OCI-LY1 (cell line): ENCODE measurements around the gene KCNMA1.

Experiments used
- CTCF ChIP-seq: fragments of 200-600 bp; sonication (generic), shearing (Covaris generic); IDR thresholded peaks from 2 replicates; pipeline ENCODE4 v1.5.1; 2017; ENCODE audit warnings: mild to moderate bottlenecking, antibody characterized with exemption, low read length, moderate library complexity, mixed read lengths
- EZH2 ChIP-seq: fragments of 200-600 bp; sonication (generic), shearing (Covaris generic); IDR thresholded peaks from 2 replicates; pipeline ENCODE4 v1.8.0; 2017; ENCODE audit warnings: borderline replicate concordance, mixed run types, mild to moderate bottlenecking, antibody characterized with exemption, low read length, moderate library complexity, mixed read lengths

DNA sequence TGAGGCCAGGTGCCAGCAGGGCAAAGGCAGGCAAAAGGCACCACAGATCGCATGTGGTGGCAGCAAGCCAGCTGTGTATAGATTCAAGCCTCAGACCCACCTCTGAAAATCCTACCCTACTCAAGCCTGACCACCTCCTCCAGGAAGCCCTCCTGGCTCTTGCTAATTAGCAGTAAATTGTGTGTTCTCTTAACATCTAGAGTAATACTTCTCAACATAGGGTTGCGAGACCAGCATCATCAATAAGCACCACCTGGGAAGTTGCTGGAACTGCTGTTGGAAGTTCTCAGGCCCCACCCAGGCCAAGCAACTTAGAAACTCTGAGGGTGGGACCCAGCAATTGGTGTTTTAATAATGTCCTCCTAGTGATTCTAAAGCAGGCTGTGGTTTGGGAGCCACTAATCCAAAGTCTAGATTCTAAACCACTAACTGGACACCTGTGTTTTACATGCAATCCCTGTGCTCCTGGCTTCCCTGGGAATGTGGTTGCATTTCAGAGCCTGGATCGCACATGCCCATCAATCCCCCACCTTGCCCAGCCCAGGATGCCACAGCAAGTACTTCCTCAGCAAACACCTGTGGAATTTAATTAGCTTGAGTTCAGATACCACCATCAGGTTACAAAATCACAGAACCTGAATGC lies 46.2 kb downstream of the KCNMA1 start:
- no peak for TF ChIP-seq CTCF
- no peak for TF ChIP-seq EZH2
